Spleen (tissue), 7 donors: ENCODE measurements around the gene RNASE2.

Experiments
- CTCF ChIP-seq, 11 experiments: fragments of 200-600 bp in 7 of 11; fragments of 450-650 bp in 4 of 11; sonication (generic) in 4 of 11; IDR thresholded peaks in 8 of 11; conservative IDR thresholded peaks in 3 of 11; 1 replicate in 7 of 11; 2 replicates in 4 of 11; pipeline versions ENCODE4 v1.4.0 to v1.8.0; 2016 to 2021; ENCODE audit warnings: antibody characterized with exemption in 11 of 11, inconsistent platforms in 4 of 11, mild to moderate bottlenecking in 1 of 11
- POLR2A ChIP-seq, 3 donors: fragments of 450-650 bp; IDR thresholded peaks; one replicate each; pipeline ENCODE4 v1.5.1; 2017; ENCODE audit warnings: antibody characterized with exemption in 3 of 3, mild to moderate bottlenecking in 1 of 3
- POLR2AphosphoS5 ChIP-seq, 3 donors: sonication (generic); formaldehyde crosslinking; IDR thresholded peaks; one replicate each; pipeline ENCODE4 v1.5.1; 2017; ENCODE audit warnings: antibody characterized with exemption in 3 of 3
- donor health status: DM: no; HTN: no; CAD: no; lungs with moderate emphysema.
- donor health status: DM: no; HTN: no; CAD: no.
- donor health status: DM: no; HTN: no; CAD: no.

GRCh38 chr14:21003788-21004346 is 48.6 kb downstream of the RNASE2 start:
- TF ChIP-seq POLR2A (IDR thresholded peaks at IDR 0.05) (no peak), CTCF (IDR thresholded peaks at IDR 0.05 in 8 of 11, conservative IDR thresholded peaks at IDR 0.05 in 3 of 11) (no peak), POLR2AphosphoS5 (IDR thresholded peaks at IDR 0.05) (no peak)
